HG03442 (cell line): ENCODE data around the gene SPOUT1.
"Not testable (repeated sequence)": the region's sequence is repeated elsewhere in the genome, so short reads cannot be mapped to it uniquely, and the experiment has no call there.

Source experiments
- ATAC-seq: cut with Tn5 transposase; IDR thresholded peaks from one replicate; pipeline ENCODE4 v1.9.1; 2021; ENCODE audit warnings: mild to moderate bottlenecking, moderate library complexity; ENCODE audit not compliant: unreplicated experiment

Gene SPOUT1

DNA sequence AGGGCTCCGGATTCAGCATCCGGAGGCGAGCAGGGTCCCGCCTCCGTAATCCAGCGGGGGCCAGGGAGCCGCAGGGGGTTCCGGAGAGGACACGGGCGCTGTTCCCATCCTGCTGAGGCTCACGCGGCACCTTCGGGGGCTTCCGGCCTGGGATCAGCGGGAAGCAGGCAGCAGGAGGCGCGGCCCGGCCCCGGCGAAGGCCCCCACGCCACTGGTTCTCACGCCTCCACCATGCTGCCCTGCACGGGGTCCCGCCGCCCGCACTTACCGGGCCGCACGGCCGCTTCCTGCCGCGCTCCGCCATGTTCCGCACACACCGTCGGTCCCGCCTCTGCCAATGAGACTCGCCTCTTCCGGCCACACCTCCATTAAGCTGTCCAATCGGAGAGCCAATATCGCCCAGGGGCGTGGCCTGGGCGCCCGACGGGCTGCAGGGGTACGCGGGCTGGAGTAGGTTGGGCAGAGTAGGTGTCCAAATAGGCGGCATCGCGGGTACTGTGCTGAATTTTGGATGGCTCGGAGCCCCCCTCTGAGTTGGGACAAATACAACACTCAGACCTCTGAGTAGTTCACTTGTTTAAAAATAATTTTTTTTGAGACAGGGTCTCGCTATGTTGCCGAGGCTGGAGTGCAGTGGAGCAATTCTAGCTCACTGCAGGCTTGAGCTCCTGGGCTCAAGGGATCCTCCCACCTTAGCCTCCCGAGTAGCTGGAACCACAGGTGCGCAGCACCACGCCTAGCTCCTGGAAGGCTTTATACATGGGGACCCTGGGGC, at the start of gene SPOUT1:
SPOUT1 (minus strand) TSS at position 318 of the 775 bp plus-strand sequence; CDS start at position 304, 14 bp downstream.
- ATAC-seq, result peak; percentile 96

- no peak for ATAC-seq
Observed at GRCh38 chr9:128877852-128878251, 48.3 kb upstream of the SPOUT1 start.

DNA sequence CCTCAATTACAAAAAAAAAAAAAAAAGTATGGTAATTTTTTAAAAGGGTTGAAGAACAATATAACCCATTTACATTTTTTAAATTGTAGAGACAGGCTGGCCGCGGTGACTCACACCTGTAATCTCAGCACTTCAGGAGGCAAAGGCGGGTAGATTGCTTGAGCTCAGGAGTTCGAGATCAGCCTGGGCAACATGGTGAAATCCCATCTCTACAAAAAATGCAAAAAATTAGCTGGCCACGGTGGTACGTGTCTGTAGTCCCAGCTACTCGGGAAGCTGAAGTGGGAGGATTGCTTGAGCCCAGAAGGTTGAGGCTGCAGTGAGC, 41.3 kb upstream of the SPOUT1 start:
- not testable (repeated sequence) for ATAC-seq

GRCh38 chr9:128870128-128870940, 40.7 kb upstream of the SPOUT1 start:
- ATAC-seq, result no peak

- no peak for ATAC-seq
Observed at GRCh38 chr9:128863647-128864046, 34.1 kb upstream of the SPOUT1 start.

DNA sequence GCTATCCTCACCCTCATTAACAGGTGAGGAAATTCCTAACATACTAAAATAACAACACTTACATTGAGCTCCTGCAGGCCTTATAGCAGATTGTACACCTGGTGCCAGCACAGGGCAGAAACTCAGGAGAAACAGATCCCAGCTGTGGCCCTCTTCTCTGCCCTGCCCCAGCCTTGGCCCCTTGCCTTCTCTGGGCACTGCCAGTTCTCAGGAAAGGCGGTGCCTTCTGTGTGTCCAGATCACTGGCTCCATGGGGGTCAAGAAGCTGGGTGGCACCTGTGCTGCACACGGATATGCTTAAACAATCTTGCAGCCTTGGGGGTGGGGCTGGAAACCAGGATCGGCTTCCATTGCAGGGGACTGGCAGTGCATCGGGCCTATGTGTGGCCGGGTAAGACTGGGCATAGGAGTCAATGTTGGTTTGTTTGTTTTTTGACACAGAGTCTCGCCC, 32.8 kb upstream of the SPOUT1 start:
- ATAC-seq, result no peak

DNA sequence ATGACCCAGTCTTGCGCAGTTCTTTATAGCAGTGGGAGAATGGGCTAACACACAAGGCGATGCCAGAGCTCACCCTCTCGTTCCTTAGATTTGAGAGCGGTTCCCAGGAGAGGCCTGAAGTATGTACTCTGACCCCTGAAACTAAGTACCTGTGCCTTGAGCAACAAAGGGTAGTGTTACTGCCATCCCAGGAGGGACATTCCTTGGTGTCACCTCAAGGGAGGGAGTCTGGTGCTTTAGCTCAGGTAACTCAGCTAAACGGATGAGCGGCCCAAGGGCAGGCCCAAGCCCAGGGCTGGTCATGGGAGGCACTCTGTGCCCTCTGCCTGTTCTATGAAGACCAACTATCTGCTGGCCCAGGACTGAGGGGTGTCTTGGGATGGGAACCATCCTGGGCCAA, 31.9 kb upstream of the SPOUT1 start:
- no peak for ATAC-seq

DNA sequence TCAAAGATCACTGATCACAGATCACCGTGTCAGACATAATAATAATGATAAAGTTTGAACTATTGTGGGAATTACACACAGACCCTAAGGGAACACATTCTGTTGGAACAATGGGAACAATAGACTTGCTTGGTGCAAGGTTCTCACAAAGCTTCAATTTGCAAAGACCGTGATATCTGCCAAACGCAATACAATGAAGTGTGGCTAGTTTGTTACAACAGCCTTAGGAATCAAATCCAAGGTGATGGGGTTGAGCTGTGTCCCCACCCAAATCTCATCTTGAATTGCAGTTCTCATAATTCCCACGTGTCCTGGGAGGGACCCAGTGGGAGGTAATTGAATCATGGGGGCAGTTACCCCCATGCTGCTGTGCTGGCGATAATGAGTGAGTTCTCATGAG, 31.3 kb upstream of the SPOUT1 start:
- no peak for ATAC-seq

- not testable (repeated sequence) for ATAC-seq
Observed at GRCh38 chr9:128858476-128858875, 28.9 kb upstream of the SPOUT1 start.

DNA sequence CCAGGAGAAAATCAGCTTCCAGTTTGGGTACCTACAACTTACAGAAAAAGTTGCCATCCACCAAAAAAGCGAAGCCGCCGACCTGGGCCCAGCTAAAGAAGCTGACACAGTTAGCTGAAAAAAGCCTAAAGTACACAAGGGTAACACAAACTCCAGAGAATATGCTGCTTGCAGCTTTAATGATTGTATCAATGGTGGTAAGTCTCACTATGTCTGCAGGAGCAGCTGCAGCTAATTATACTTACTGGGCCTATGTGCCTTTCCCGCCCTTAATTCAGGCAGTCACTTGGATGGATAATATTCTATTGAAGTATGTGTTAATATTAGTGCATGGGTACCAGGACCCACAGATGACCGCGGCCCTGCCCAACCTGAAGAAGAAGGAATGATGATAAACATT, 24.9 kb upstream of the SPOUT1 start:
- ATAC-seq, result not testable (repeated sequence)

DNA sequence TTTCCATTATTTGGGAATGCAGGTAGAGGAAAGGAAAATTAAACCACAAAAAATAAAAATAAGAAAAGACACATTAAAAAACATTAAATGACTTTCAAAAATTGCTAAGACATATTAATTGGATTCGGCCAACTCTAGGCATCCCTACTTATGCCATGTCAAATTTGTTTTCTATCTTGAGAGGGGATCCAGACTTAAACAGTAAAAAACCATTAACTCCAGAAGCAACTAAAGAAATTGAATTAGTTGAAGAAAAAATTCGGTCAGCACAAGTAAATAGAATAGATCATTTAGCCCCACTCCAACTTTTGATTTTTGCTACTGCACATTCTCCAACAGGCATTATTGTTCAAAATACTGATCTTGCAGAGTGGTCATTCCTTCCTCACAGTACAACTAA, 23.1 kb upstream of the SPOUT1 start:
- not testable (repeated sequence) for ATAC-seq

GRCh38 chr9:128851779-128852600, 22.4 kb upstream of the SPOUT1 start:
- not testable (repeated sequence) for ATAC-seq

- ATAC-seq, result not testable (repeated sequence)
Observed at GRCh38 chr9:128851024-128851423, 21.4 kb upstream of the SPOUT1 start.

GRCh38 chr9:128847803-128848202, 18.2 kb upstream of the SPOUT1 start:
- ATAC-seq, result no peak

DNA sequence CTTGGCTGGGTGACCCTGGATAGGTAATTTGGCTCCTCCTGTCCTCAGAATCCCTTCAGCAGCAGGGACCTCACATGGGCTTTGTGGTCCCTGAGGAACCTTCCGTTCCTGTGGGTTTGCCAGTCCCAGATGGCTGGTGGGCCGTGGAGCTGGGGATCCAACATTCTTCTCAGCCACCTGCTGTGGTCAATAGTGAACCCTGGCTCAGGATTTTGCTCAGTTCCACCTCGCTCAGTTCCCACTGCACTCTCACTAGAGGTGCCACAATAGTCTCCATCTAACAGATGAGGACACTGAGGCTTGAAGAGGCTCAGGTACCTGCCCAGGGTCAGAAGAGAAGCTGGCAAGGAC, 17.1 kb upstream of the SPOUT1 start:
- ATAC-seq, result no peak

DNA sequence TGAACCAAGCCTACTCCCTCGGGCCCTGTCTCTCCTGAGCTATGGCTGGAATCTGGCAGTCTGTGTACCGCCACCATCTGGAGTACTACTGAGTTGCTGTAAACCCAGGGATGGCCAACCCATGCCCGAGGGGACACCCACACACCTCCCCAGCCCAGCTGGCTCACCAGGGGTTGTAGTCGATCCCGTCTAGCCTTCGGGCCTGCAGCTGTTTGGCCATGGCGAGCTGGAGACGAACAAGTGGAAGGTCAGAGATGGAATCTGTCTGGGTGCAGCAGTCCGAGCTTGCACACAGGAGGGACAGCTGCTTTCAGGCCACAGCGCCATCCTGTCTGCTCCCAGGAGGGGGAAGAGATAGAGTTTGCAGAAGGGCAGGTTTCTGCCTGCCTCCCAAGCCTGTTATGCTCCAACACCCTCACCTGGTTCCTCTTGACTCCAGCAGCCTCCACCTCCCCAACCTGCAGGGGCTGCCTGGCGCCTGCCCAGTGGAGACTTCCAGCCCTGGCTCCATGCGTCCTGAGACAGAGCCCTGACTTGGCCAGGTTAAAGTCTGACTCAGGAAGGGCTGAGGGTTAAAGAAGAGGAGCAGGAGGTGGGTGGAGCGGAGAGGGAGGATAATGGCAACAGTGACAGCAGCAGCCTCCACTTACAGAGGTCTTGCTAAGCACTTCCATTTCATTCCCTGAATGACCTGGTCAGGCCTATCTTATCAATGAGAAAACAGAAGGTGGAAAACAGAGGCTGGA, 15.8 kb upstream of the SPOUT1 start:
- ATAC-seq, result no peak

DNA sequence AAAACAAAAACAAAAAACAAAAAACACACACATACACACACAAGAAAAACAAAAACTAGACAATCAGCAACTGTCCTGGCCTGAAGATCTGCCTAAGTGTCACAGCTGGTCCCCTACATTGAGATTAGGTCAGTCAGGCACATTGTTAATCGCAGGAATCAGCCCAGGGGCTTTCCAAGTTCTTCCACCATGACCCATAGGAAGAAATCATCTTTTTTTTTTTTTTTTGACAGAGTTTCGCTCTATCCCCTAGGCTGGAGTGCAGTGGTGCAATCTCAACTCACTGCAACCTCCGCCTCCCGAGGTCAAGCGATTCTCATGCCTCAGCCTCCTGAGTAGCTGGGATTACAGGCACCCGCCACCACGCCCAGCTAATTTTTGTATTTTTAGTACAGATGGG, 13.6 kb upstream of the SPOUT1 start:
- ATAC-seq, result not testable (repeated sequence)

DNA sequence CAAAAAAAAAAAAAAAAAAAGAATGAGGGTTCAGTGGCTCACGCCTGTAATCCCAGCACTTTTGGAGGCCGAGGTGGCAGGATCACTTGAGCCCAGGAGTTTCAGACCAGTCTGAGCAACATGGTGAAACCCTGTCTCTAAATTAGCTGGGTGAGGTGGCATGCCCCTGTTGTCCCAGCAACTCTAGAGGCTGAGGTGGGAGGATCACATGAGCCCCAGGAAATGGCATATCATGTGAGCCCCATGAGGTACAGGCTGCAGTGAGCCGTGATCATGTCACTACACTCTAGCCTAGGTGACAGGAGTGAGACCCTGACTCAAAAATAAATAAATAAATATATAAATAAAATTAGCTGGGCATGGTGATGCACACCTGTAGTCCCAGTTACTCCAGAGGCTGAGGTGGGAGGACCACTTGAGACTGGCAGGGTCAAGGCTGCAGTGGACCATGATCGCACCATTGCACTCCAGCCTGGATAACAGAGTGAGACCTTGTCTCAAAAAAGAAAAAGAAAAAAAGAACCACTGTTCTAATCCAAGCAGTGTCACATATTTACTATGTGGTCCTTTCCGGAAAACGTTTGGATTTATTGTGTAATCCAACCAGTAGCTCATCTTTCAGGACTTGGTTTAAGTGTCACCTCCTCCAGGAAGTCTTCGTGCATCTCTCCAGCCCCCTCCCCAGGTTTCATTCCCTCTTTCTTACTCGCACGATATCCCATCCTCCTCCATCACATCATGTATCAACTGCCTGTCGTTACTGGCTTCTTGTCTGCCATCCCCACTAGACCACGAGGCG, 12.3 kb upstream of the SPOUT1 start:
- ATAC-seq, result no peak

GRCh38 chr9:128840524-128840923, 10.9 kb upstream of the SPOUT1 start:
- ATAC-seq, result no peak

GRCh38 chr9:128838338-128838737, 8.7 kb upstream of the SPOUT1 start:
- ATAC-seq, result no peak
